ENCODE data around the gene GOLGA8B. TPM values are rescaled to one million over a fixed set of nuclear protein-coding genes. Genes with fewer than 3 reads are reported as not detected.

GOLGA8B gene
- total and polyA plus RNA-seq, 7 experiments from 2014 or later, result 2.5 to 393 (median 300) TPM

GRCh38 chr15:34609102-34610057 is 25.9 kb upstream of the GOLGA8B start:
- peaks cover 0 to 3% (median 0%) of the 10 kb centered on the region in 5 donors for H3K36me3 Mint-ChIP-seq
- intact Hi-C loops (cut with micrococcal nuclease), result loop anchor here in 1 of 2 donors (2.0 kb wide), 1 partner anchor 311 kb away; no protein-coding TSS in a partner anchor
- H3K4me3 ChIP-seq (ENCODE audit: low read length), result no peak overlapping the region
- H3K36me3 ChIP-seq (ENCODE audit: control insufficient read depth in 2 of 3, insufficient read depth in 3 of 3, low read length in 3 of 3), result no peaks in the 10 kb centered on the region
- peak in 5 of 9 donors; percentile 11 to 28 (median 12) for DNase-seq
- H3K4me1 Mint-ChIP-seq, result peaks cover 4 to 21% (median 16%) of the 10 kb centered on the region in 7 donors
- H3K27me3 Mint-ChIP-seq, result peaks cover 8 to 65% (median 13%) of the 10 kb centered on the region in 5 donors
- peak; percentile 18 for ATAC-seq
- ChIA-PET CTCF (interaction anchor here (1.4 kb wide), 1 partner anchor 22 kb away, joined by 4 read pairs; no protein-coding TSS in a partner anchor), POLR2A (no interaction called here)
- H3K9me3 ChIP-seq (ENCODE audit: control insufficient read depth in 2 of 3, low read length in 3 of 3), result no peaks in the 10 kb centered on the region
- no peak overlapping the region for H3K27ac ChIP-seq (ENCODE audit: low read depth, low read length)
- H3K27me3 ChIP-seq (ENCODE audit: control insufficient read depth in 2 of 2, insufficient read depth in 2 of 2, low read length in 2 of 2), result no peaks in the 10 kb centered on the region
- H3K9me3 Mint-ChIP-seq, result peaks cover 0 to 2% (median 0%) of the 10 kb centered on the region in 11 donors
- peak overlapping the region; percentile 15 to 76 (median 64) for H3K4me3 Mint-ChIP-seq
- H3K4me1 ChIP-seq (ENCODE audit: control insufficient read depth in 2 of 2, insufficient read depth in 2 of 2, low read length in 2 of 2), result no peaks in the 10 kb centered on the region
- H3K27ac Mint-ChIP-seq, result peak overlapping the region in 7 of 9 donors; percentile 10 to 84 (median 62)

DNA sequence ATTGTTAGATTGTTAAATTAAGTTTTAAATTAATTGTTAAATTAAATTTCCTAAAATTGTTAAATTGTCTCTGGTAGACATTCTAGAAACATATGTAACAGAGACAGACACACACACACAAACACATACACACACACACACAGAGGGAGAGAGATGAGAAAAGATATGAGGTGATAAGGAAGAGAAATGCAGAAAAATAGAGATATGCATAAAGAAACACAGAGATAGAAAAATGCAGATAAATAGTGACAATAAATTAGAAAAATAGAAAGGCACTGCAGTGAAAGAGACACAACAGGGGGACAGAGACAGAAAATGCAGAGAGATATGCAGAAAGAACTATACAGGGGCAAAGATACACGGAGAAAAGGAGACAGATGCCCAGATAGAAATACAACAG is 25.1 kb upstream of the GOLGA8B start:
- Histone ChIP-seq H3K36me3 (ENCODE audit: control insufficient read depth in 2 of 3, insufficient read depth in 3 of 3, low read length in 3 of 3) (no peaks in the 10 kb centered on the region), H3K4me3 (ENCODE audit: low read length) (no peak overlapping the region), H3K27me3 (ENCODE audit: control insufficient read depth in 2 of 2, insufficient read depth in 2 of 2, low read length in 2 of 2) (no peaks in the 10 kb centered on the region), H3K27ac (ENCODE audit: low read depth, low read length) (no peak overlapping the region), H3K9me3 (ENCODE audit: control insufficient read depth in 2 of 3, low read length in 3 of 3) (no peaks in the 10 kb centered on the region), H3K4me1 (ENCODE audit: control insufficient read depth in 2 of 2, insufficient read depth in 2 of 2, low read length in 2 of 2) (no peaks in the 10 kb centered on the region)
- Mint-ChIP-seq H3K36me3 (peaks cover 0 to 4% (median 0%) of the 10 kb centered on the region in 5 donors), H3K4me1 (peaks cover 4 to 21% (median 16%) of the 10 kb centered on the region in 7 donors), H3K27ac (no peak overlapping the region), H3K27me3 (peaks cover 14 to 68% (median 21%) of the 10 kb centered on the region in 5 donors), H3K4me3 (peak overlapping the region in 1 of 10 donors; percentile 20), H3K9me3 (peaks cover 0 to 5% (median 0%) of the 10 kb centered on the region in 11 donors)
- ATAC-seq (no peak), DNase-seq (no peak)
- ChIA-PET CTCF (no interaction called here), POLR2A (no interaction called here)
- intact Hi-C loops (cut with micrococcal nuclease), result no loop called here

- H3K27ac Mint-ChIP-seq, result no peak overlapping the region
- CTCF ChIA-PET, result no interaction called here
- H3K4me3 ChIP-seq (ENCODE audit: low read length), result no peak overlapping the region
- H3K4me3 Mint-ChIP-seq, result no peak overlapping the region
- peaks cover 0 to 5% (median 0%) of the 10 kb centered on the region in 11 donors for H3K9me3 Mint-ChIP-seq
- H3K36me3 ChIP-seq (ENCODE audit: control insufficient read depth in 2 of 3, insufficient read depth in 3 of 3, low read length in 3 of 3), result no peaks in the 10 kb centered on the region
- peaks cover 18 to 67% (median 26%) of the 10 kb centered on the region in 5 donors for H3K27me3 Mint-ChIP-seq
- H3K9me3 ChIP-seq (ENCODE audit: control insufficient read depth in 2 of 3, low read length in 3 of 3), result no peaks in the 10 kb centered on the region
- no peaks in the 10 kb centered on the region for H3K27me3 ChIP-seq (ENCODE audit: control insufficient read depth in 2 of 2, insufficient read depth in 2 of 2, low read length in 2 of 2)
- DNase-seq (no peak), ATAC-seq (no peak)
- H3K36me3 Mint-ChIP-seq, result peaks cover 0 to 4% (median 0%) of the 10 kb centered on the region in 5 donors
- peaks cover 4 to 21% (median 16%) of the 10 kb centered on the region in 7 donors for H3K4me1 Mint-ChIP-seq
- intact Hi-C loops (cut with micrococcal nuclease), result no loop called here
- POLR2A ChIA-PET, result no interaction called here
- no peaks in the 10 kb centered on the region for H3K4me1 ChIP-seq (ENCODE audit: control insufficient read depth in 2 of 2, insufficient read depth in 2 of 2, low read length in 2 of 2)
- H3K27ac ChIP-seq (ENCODE audit: low read depth, low read length), result no peak overlapping the region
Measured at GRCh38 chr15:34607832-34608231, 24.4 kb upstream of the GOLGA8B start.

DNA sequence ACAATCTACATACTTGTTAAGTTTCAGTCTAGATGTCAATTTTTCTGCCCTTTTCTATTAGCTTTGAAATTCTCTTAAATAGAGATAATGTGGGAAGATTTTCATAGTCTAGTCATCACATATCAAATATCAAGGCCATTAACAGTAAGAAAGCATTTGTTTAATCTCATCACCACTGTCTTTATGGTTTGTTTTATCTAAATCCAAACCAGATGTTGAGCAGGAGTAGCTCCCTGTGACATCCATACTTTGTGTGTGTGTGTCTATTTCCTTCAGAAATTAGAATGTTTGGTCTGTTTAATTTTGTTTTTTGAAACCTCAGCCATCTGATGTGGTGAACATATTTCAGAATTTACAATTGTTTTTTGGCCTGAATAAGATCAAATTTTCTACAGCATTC is 23.1 kb upstream of the GOLGA8B start:
- Histone ChIP-seq H3K4me3 (ENCODE audit: low read length) (no peak overlapping the region), H3K4me1 (ENCODE audit: control insufficient read depth in 2 of 2, insufficient read depth in 2 of 2, low read length in 2 of 2) (no peaks in the 10 kb centered on the region), H3K27ac (ENCODE audit: low read depth, low read length) (no peak overlapping the region), H3K36me3 (ENCODE audit: control insufficient read depth in 2 of 3, insufficient read depth in 3 of 3, low read length in 3 of 3) (no peaks in the 10 kb centered on the region), H3K9me3 (ENCODE audit: control insufficient read depth in 2 of 3, low read length in 3 of 3) (no peaks in the 10 kb centered on the region), H3K27me3 (ENCODE audit: control insufficient read depth in 2 of 2, insufficient read depth in 2 of 2, low read length in 2 of 2) (no peaks in the 10 kb centered on the region)
- Mint-ChIP-seq H3K36me3 (peaks cover 0 to 4% (median 0%) of the 10 kb centered on the region in 5 donors), H3K27ac (no peak overlapping the region), H3K4me1 (peaks cover 4 to 21% (median 16%) of the 10 kb centered on the region in 7 donors), H3K27me3 (peaks cover 25 to 66% (median 31%) of the 10 kb centered on the region in 5 donors), H3K9me3 (peaks cover 0 to 5% (median 0%) of the 10 kb centered on the region in 11 donors), H3K4me3 (no peak overlapping the region)
- intact Hi-C loops (cut with micrococcal nuclease), result no loop called here
- no peak for ATAC-seq
- no peak for DNase-seq
- CTCF ChIA-PET, result interaction anchor here (0.6 kb wide), 1 partner anchor 578 kb away, joined by 4 read pairs; no protein-coding TSS in a partner anchor
- POLR2A ChIA-PET, result no interaction called here

- no peak overlapping the region for H3K4me3 ChIP-seq (ENCODE audit: low read length)
- Mint-ChIP-seq H3K36me3 (peaks cover 0 to 4% (median 0%) of the 10 kb centered on the region in 5 donors), H3K27me3 (peaks cover 25 to 63% (median 31%) of the 10 kb centered on the region in 5 donors), H3K27ac (no peak overlapping the region), H3K4me3 (no peak overlapping the region), H3K9me3 (peaks cover 0 to 3% (median 0%) of the 10 kb centered on the region in 11 donors), H3K4me1 (peaks cover 4 to 21% (median 16%) of the 10 kb centered on the region in 7 donors)
- no peaks in the 10 kb centered on the region for H3K27me3 ChIP-seq (ENCODE audit: control insufficient read depth in 2 of 2, insufficient read depth in 2 of 2, low read length in 2 of 2)
- H3K9me3 ChIP-seq (ENCODE audit: control insufficient read depth in 2 of 3, low read length in 3 of 3), result no peaks in the 10 kb centered on the region
- intact Hi-C loops (cut with micrococcal nuclease), result no loop called here
- no peaks in the 10 kb centered on the region for H3K36me3 ChIP-seq (ENCODE audit: control insufficient read depth in 2 of 3, insufficient read depth in 3 of 3, low read length in 3 of 3)
- POLR2A ChIA-PET, result no interaction called here
- no peak overlapping the region for H3K27ac ChIP-seq (ENCODE audit: low read depth, low read length)
- no peak for ATAC-seq
- DNase-seq, result no peak
- no peaks in the 10 kb centered on the region for H3K4me1 ChIP-seq (ENCODE audit: control insufficient read depth in 2 of 2, insufficient read depth in 2 of 2, low read length in 2 of 2)
- CTCF ChIA-PET, result no interaction called here
Measured at GRCh38 chr15:34606131-34606530, 22.7 kb upstream of the GOLGA8B start.

DNA sequence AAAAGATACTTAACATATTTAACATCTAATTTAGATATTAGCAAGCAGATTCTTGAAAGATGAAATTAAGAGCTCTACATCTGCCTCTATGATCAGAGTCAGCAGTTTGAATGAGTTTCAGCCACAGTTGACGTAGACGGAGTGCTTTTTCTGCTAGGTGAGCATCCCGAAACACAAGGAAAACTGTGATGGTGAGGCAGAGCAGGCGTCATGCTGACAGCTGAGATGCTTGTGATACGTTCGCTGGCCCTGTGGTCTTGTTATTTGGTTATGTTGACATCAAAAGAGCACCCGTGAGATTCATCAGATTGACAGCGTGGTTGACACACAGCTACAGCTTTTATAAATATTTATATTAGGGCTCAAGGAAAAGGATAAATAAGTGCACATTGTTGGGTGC is 19.6 kb upstream of the GOLGA8B start:
- peaks cover 0 to 4% (median 0%) of the 10 kb centered on the region in 5 donors for H3K36me3 Mint-ChIP-seq
- ATAC-seq (no peak), DNase-seq (no peak)
- ChIA-PET POLR2A (no interaction called here), CTCF (no interaction called here)
- Histone ChIP-seq H3K36me3 (ENCODE audit: control insufficient read depth in 2 of 3, insufficient read depth in 3 of 3, low read length in 3 of 3) (no peaks in the 10 kb centered on the region), H3K27ac (ENCODE audit: low read depth, low read length) (no peak overlapping the region), H3K27me3 (ENCODE audit: control insufficient read depth in 2 of 2, insufficient read depth in 2 of 2, low read length in 2 of 2) (no peaks in the 10 kb centered on the region), H3K9me3 (ENCODE audit: control insufficient read depth in 2 of 3, low read length in 3 of 3) (no peaks in the 10 kb centered on the region), H3K4me1 (ENCODE audit: control insufficient read depth in 2 of 2, insufficient read depth in 2 of 2, low read length in 2 of 2) (no peaks in the 10 kb centered on the region), H3K4me3 (ENCODE audit: low read length) (no peak overlapping the region)
- H3K4me1 Mint-ChIP-seq, result no peaks in the 10 kb centered on the region
- intact Hi-C loops (cut with micrococcal nuclease), result no loop called here
- no peak overlapping the region for H3K4me3 Mint-ChIP-seq
- H3K27ac Mint-ChIP-seq, result no peak overlapping the region
- H3K9me3 Mint-ChIP-seq, result peaks cover 0 to 3% (median 0%) of the 10 kb centered on the region in 11 donors
- peaks cover 36 to 68% (median 44%) of the 10 kb centered on the region in 5 donors for H3K27me3 Mint-ChIP-seq
